T follicular helper cell (primary cell): ENCODE results near the gene NOX3.

Experiments
- DNase-seq: peaks from one replicate; pipeline ENCODE4 v3.0.0-alpha.2; 2020; ENCODE audit warnings: low read depth

Gene NOX3

DNA sequence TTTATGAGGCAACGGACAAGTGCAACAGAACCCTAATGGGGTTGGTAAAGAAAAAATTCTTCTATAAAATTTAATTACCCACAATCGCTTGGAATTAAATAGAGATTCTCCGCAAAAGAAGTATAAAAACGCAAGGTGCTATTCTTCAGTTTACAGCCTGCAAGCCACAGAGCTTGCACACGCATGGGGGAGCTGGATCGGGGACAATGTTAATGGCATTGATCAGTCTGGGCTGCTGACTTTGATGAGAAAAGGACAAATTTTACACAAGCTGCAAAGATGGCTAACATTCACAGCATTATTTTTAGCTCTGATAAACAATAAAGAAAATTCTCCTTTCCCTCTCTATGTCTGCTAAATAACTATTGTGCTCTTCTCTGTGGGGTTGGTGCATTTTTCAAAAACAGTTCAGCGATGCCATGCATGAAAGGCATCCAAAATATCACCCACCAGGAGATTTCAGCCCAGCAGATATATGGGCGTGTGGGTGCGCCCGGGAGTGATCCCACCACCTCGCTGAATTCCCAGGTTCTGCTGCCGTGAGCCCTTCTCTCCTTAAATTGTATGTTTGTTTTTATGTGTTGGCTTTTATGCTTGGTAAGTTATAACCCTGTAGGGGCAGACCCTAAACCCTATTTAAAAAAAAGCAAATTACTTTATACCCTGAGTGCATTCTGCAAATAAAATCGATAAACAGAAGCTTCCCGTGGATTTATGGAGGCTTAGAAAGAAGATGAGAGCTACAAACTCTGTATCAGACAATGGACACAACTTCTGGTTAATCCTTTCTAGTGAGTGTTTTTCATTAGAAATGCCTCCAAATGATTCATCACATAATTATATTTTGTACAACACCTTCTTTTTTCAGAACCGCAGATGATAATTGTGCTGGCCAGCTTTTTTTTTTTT is 55.6 kb downstream of the NOX3 start:
- no peak for DNase-seq

GRCh38 chr6:155399062-155399744 is 56.4 kb downstream of the NOX3 start:
- DNase-seq: no peak

- no peak for DNase-seq
These were observed 57.0 kb downstream of the NOX3 start for GRCh38 chr6:155398701-155399061.

- DNase-seq: no peak
These were observed 57.4 kb downstream of the NOX3 start for GRCh38 chr6:155398221-155398620.

- no peak for DNase-seq
These were observed 58.4 kb downstream of the NOX3 start for GRCh38 chr6:155397172-155397705.

- no peak for DNase-seq
These were observed 59.0 kb downstream of the NOX3 start for GRCh38 chr6:155396605-155397004.

GRCh38 chr6:155395339-155395738 is 60.3 kb downstream of the NOX3 start:
- no peak for DNase-seq

- no peak for DNase-seq
These were observed 66.5 kb downstream of the NOX3 start for GRCh38 chr6:155389130-155389529.

GRCh38 chr6:155388591-155388990 is 67.0 kb downstream of the NOX3 start:
- DNase-seq: no peak

- DNase-seq: no peak
These were observed 68.2 kb downstream of the NOX3 start for GRCh38 chr6:155387481-155387880.

- no peak for DNase-seq
These were observed 71.2 kb downstream of the NOX3 start for GRCh38 chr6:155384321-155384952.

- no peak for DNase-seq
These were observed 71.7 kb downstream of the NOX3 start for GRCh38 chr6:155383913-155384312.

DNA sequence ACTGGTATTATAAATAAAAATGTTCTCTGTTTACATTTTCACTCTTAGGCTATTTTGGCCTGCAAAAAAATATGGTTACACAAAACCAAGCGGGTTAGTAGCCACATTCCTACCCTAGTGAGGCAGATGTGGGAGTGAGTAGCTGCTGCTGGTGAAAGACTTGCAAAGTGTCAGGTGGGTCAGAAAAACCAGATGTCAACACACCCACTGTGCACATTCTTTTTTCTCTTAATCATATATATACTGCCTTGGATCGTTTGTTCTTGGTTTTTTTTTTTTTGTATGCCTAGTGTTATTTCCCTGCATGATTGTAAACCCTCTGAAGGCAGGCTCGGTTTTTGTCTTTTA is 73.3 kb downstream of the NOX3 start:
- no peak for DNase-seq

- DNase-seq: no peak
These were observed 73.8 kb downstream of the NOX3 start for GRCh38 chr6:155381673-155382337.

DNA sequence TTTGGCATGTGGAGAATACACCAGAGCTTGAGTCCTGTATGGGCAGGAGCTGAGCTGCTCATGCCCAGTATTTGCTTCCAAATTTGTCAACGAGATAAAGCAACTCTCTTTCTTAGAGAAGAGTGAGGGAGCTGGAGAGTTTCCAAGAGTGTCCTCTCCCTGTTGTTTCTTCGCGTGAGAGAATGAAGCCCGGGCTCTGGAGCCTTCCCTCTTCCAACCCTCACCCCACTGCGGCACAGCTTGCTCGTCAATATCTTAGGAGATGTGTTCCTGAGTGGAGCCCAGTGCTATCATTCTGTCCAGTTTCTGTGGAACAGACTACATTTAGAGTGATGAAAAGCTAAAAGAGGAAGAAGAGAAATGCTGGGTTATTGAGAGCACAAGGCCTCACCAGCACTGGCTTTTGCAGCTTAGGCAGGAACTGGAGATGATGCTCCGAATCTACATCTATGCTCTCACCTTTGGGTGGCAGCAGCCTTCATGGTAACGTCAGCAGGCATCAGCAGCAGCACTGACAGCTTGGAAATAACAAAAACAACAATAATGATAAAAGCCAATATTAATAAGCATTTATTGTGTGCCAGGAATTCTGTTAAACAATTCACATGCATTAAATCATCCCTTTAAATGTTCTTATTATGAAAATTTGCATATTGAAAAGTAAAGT is 74.8 kb downstream of the NOX3 start:
- no peak for DNase-seq

DNA sequence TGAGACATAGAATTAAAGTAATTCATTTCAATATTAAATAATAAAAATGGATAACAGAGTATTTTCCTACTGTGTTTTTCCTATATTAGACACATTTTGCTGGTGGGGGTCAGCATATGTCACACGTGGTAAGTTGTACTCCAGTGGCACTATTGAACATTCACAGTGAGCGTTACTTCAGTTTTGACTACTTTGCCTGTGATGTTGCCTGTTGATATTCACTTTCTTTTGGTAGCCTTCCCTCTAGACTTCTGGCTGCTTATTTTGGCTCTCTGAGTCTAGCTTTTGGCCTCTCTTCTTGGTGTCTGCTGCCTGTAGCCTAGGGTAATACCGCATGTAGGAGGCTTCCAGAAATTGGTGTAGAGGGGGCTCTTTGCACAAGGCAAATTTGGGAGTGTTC is 76.9 kb downstream of the NOX3 start:
- DNase-seq: no peak

- no peak for DNase-seq
These were observed 77.4 kb downstream of the NOX3 start for GRCh38 chr6:155378276-155378675.

DNA sequence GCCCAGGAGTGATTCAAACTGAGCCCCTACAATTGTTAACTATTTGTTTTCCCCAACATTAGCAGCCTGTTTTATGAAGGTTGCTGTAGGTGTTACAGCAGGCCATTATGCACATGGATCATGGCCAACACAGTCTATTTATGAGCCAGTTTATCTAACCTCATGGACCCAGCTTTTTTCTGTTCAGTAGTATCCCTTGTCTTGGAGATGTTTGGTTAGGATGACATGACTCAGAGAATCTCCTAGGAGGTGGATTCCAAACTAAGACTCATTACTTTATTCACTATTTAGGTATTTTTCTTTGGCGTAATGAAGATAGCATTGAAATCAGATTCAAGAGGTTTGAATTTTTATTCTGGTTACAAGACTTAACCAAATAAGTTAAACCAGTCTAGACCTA is 78.6 kb downstream of the NOX3 start:
- no peak for DNase-seq

GRCh38 chr6:155375801-155376200 is 79.8 kb downstream of the NOX3 start:
- no peak for DNase-seq

DNA sequence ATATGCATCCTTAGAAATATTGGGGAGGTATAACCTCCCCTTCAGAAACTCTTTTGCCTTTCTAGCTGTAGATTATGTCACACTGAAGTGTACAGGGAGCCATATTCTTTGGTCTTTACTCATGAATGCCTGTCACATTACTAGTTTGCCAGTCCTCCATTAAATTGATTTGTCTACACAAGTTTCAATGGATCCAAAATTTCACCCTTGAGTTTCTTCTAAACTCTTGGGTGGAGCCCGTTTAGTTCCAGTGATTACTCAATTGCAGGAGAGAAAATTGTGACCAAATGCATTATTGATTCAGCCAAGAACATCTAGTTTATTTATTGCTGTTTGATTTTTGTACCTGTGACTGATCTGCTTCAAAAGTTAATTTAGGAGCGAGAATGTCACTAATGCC is 81.0 kb downstream of the NOX3 start:
- DNase-seq: no peak

- DNase-seq: no peak
These were observed 82.4 kb downstream of the NOX3 start for GRCh38 chr6:155373276-155373675.

DNA sequence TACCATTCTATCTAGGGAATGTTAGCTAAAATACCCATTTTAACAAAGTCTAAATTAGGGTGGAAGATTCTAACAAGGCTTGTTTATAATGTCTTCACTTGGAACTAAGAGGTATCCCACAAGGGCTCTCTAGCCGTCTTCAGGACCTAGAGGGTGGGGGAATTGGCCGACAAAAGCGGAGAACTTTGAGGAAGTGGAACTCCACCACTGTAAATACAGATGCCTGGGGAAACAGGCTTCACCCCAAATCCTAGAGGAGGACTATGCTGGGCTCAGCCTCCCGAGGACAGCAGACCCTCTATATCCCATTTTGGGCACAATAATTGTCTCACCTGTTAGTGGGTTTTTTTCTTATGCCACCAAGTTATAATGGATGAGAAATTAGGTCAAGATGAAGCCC is 83.4 kb downstream of the NOX3 start:
- no peak for DNase-seq
